ENCODE measurements around the gene GABRR2. TPM values are rescaled to one million over a fixed set of nuclear protein-coding genes. Genes with fewer than 3 reads are reported as not detected.

Gene GABRR2
- total RNA-seq, 1 experiment from 2014 or later = 0.78 TPM

DNA sequence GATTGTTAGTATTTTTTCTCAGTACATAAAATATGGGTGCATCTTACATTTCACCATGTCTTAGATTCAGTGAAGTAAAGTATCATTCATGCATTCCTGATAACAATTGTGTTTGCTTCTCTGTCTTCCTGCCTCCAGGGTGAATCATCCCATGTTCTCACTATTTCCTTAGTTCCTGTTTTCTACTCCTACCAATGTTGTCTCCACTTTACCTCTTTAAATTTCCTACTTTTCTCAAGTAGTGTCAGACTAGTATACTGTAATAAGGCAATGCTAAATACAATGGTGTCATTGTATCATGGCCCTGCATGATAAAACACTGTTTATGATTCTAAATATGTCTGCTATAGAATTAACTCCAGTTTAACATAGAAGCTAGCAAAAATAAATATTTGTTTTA lies 60.5 kb downstream of the GABRR2 start:
- CTCF ChIA-PET = no interaction called here
- Mint-ChIP-seq H3K4me3 (ENCODE audit: low read depth, unreplicated experiment) (no peak overlapping the region), H3K36me3 (ENCODE audit: insufficient read depth, unreplicated experiment) (no peaks in the 10 kb centered on the region), H3K27ac (ENCODE audit: unreplicated experiment) (no peak overlapping the region), H3K4me1 (ENCODE audit: low read depth, unreplicated experiment) (peaks cover 8% of the 10 kb centered on the region), H3K27me3 (ENCODE audit: unreplicated experiment) (no peaks in the 10 kb centered on the region), H3K9me3 (ENCODE audit: low read depth, unreplicated experiment) (no peaks in the 10 kb centered on the region)
- intact Hi-C loops (cut with micrococcal nuclease; ENCODE audit: unreplicated experiment) = no loop called here
- no TSS peak for BruUV-seq (replicated peaks)
- no peak for DNase-seq
- TF ChIP-seq, protein P1, sequence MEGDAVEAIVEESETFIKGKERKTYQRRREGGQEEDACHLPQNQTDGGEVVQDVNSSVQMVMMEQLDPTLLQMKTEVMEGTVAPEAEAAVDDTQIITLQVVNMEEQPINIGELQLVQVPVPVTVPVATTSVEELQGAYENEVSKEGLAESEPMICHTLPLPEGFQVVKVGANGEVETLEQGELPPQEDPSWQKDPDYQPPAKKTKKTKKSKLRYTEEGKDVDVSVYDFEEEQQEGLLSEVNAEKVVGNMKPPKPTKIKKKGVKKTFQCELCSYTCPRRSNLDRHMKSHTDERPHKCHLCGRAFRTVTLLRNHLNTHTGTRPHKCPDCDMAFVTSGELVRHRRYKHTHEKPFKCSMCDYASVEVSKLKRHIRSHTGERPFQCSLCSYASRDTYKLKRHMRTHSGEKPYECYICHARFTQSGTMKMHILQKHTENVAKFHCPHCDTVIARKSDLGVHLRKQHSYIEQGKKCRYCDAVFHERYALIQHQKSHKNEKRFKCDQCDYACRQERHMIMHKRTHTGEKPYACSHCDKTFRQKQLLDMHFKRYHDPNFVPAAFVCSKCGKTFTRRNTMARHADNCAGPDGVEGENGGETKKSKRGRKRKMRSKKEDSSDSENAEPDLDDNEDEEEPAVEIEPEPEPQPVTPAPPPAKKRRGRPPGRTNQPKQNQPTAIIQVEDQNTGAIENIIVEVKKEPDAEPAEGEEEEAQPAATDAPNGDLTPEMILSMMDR (IDR thresholded peaks at IDR 0.05; ENCODE audit: unreplicated experiment) = no peak

DNA sequence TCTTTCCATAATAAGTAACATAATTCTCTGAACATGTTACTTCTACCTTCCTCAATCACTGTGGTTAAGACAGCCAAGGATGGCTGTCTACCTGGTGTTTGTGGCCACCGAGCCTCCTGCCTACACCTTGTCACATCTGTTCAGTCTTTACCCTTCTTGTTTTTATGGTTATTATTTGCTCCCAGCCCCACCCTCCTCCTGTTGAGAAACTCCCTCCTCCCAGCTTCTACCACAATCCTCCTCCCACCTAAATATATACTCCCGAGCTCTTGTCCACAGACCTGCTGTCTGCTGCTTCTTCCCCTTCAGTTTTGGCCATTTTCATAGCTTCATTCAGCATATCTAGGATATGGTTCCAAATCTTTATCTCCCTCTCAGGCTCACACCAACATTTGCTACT lies 62.2 kb downstream of the GABRR2 start:
- no peak overlapping the region for H3K4me3 Mint-ChIP-seq (ENCODE audit: low read depth, unreplicated experiment)
- intact Hi-C loops (cut with micrococcal nuclease; ENCODE audit: unreplicated experiment) = no loop called here
- peaks cover 8% of the 10 kb centered on the region for H3K4me1 Mint-ChIP-seq (ENCODE audit: low read depth, unreplicated experiment)
- no peaks in the 10 kb centered on the region for H3K9me3 Mint-ChIP-seq (ENCODE audit: low read depth, unreplicated experiment)
- H3K27ac Mint-ChIP-seq (ENCODE audit: unreplicated experiment) = no peak overlapping the region
- no peaks in the 10 kb centered on the region for H3K36me3 Mint-ChIP-seq (ENCODE audit: insufficient read depth, unreplicated experiment)
- TF ChIP-seq, protein P1 (IDR thresholded peaks at IDR 0.05; ENCODE audit: unreplicated experiment) = no peak
- DNase-seq = no peak
- BruUV-seq (replicated peaks) = no TSS peak
- CTCF ChIA-PET = interaction anchor here (0.6 to 0.7 kb wide), 2 partner anchors 115 to 270 kb away, joined by 3 read pairs; no protein-coding TSS in a partner anchor
- H3K27me3 Mint-ChIP-seq (ENCODE audit: unreplicated experiment) = no peaks in the 10 kb centered on the region

DNA sequence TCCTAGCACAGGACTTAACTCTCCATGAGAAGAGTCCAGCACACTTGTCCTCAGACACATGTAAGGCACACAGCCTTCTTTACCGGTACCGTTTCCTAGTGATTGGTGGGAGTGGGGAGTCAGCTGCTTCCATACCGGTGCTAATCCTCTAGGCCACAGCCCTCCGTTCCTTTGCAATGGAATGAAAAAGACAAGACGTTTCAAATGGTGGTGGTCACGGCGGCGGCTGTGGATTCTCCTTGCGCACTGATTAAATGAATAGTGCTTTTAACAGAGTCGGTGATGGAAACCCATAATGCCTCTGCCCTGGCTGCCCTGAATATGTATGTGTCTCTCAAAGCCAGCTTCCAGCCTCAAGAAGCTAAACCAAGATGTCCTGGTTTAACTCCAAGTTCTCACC lies 63.1 kb downstream of the GABRR2 start:
- intact Hi-C loops (cut with micrococcal nuclease; ENCODE audit: unreplicated experiment) = no loop called here
- Mint-ChIP-seq H3K4me3 (ENCODE audit: low read depth, unreplicated experiment) (no peak overlapping the region), H3K27me3 (ENCODE audit: unreplicated experiment) (no peaks in the 10 kb centered on the region), H3K9me3 (ENCODE audit: low read depth, unreplicated experiment) (no peaks in the 10 kb centered on the region), H3K27ac (ENCODE audit: unreplicated experiment) (no peak overlapping the region), H3K4me1 (ENCODE audit: low read depth, unreplicated experiment) (peaks cover 8% of the 10 kb centered on the region), H3K36me3 (ENCODE audit: insufficient read depth, unreplicated experiment) (no peaks in the 10 kb centered on the region)
- TF ChIP-seq, protein P1 (IDR thresholded peaks at IDR 0.05; ENCODE audit: unreplicated experiment) = no peak
- no peak for DNase-seq
- CTCF ChIA-PET = no interaction called here
- BruUV-seq (replicated peaks) = no TSS peak

DNA sequence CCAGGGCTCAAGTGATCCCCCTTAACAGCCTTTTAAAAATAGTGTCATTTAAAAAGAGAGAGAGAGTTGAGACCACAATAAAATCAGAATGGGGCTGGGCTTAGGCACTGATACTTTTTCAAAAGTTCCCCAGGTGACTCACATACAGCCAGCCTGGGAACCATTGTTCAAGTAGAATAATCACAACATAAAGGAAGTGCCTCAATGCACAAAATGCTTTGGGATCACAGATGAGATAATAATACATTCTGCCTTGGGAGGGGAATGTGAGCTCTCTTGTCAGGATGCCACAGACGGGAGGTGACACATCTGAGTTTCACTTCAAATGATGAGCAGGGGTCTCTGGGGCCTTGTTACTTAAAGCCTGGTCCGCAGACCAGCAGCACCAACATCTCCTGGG lies 63.9 kb downstream of the GABRR2 start:
- H3K27ac Mint-ChIP-seq (ENCODE audit: unreplicated experiment) = no peak overlapping the region
- no TSS peak for BruUV-seq (replicated peaks)

More for the DNA sequence above, 63.9 kb downstream of the GABRR2 start:
- Mint-ChIP-seq H3K36me3 (ENCODE audit: insufficient read depth, unreplicated experiment) (no peaks in the 10 kb centered on the region), H3K27me3 (ENCODE audit: unreplicated experiment) (no peaks in the 10 kb centered on the region), H3K4me1 (ENCODE audit: low read depth, unreplicated experiment) (peaks cover 8% of the 10 kb centered on the region), H3K4me3 (ENCODE audit: low read depth, unreplicated experiment) (no peak overlapping the region), H3K9me3 (ENCODE audit: low read depth, unreplicated experiment) (no peaks in the 10 kb centered on the region)
- CTCF ChIA-PET = no interaction called here
- intact Hi-C loops (cut with micrococcal nuclease; ENCODE audit: unreplicated experiment) = no loop called here
- TF ChIP-seq, protein P1 (IDR thresholded peaks at IDR 0.05; ENCODE audit: unreplicated experiment) = no peak
- no peak for DNase-seq

All from Calu3 (cell line).